ENCODE data around the gene RAP1GDS1.
"Not testable (repeated sequence)": the region's sequence is repeated elsewhere in the genome, so short reads cannot be mapped to it uniquely, and the experiment has no call there.

Gene RAP1GDS1

DNA sequence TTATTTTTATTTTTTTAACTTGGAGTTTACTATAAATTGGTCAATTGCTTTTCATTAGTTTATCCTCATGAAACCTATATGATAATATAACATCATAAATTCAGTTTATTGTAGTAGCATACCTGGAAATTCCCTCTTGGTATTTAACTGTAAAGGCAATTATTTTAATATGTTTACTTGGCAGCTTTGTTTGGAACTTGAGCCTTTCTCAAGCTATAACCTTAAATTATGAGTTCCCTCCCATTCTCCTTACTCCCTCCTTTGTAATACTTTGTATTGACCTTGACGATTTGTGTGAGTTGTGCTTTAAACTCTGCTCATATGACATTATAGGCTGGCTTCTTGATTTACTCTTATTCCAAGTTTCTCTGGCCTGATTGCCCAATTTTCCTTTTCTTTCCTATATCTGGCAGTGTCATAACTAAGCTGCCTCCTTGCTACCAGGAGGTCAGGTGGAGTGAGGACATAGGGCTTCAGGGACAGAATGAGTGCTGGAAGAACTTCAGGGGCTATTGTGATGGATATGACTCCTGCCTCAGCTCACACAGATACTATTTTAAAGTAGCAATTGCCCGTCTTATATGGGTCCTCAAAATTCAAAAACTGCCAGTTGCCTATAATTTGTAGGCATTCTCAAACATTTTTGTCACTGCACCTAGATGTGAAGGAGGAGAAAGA is 77.7 kb downstream of the RAP1GDS1 start:
- no peak overlapping the region for H3K4me3 ChIP-seq (ENCODE audit: low read length)
- DNase-seq (ENCODE audit: low read depth, low spot score) = no peak

DNA sequence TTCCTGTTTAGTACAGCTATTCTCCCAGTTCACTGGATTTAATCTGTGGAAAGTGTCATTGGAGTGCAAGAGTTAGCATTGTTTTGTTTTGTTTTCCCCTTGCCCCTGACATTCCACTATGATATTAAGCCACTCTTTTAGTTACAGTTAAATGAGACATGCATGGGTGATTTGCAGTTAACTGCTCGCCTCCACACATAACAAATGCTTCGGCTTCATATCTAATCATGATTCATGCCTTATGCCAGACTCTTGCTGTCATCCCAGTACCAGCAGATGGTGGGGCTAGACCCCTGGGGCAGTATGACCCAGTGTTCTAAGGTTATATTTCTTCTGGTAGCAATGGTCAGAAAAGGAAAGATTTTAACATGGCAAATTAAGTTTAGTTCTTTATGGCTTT is 80.1 kb downstream of the RAP1GDS1 start:
- H3K4me3 ChIP-seq (ENCODE audit: low read length) = no peak overlapping the region
- no peak for DNase-seq (ENCODE audit: low read depth, low spot score)

DNA sequence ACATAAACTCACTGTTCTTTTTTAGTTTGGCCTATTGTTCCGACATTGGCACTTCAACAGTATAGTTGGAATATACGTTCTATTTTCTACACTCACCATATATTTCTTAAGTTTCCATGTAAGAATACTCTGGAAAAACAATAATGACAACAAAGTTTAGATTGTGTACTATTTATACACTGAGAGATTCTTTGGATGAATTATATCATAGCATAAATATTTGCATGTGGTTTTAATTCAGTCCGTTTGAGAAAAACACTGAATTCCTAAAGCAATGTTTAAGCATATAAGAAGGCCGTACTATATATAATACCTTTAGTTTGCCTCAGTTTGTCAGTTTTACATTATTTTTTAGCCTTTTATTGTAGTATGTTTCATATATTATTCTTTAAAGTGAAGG is 82.4 kb downstream of the RAP1GDS1 start:
- no peak overlapping the region for H3K4me3 ChIP-seq (ENCODE audit: low read length)
- no peak for DNase-seq (ENCODE audit: low read depth, low spot score)

DNA sequence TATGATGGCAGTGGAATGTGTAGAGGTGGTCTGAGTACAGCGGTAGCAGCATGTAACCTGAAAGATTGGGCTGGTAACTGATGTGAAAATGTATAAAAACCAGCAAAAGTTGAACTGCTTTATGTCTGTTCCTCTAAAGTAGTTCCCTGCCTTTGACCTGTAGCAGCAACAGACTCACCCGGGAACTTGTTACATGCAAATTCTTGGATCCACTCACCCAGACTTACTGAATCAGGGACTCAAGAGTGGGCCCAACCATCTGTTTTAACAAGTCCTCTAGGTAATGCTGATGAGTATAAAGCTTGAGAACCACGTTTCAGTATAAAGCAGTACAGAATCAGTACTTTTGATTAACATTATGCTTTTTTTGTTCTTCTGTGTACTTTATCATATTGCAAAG is 84.7 kb downstream of the RAP1GDS1 start:
- no peak overlapping the region for H3K4me3 ChIP-seq (ENCODE audit: low read length)
- DNase-seq (ENCODE audit: low read depth, low spot score) = no peak

DNA sequence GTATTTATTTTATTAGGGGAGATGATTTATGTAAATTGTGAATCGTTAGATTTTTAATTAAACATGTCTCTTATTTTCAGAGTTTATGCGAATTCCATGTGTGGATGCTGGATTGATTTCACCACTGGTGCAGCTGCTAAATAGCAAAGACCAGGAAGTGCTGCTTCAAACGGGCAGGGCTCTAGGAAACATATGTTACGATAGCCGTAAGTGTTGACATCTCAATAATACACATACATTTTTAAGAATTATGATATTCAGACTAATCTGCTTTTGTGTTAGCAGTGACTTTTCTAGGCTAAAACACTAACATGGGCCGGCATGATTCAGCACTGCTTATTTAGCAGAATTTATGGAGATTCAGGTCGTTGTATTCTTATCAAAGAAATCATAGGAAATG is 91.2 kb downstream of the RAP1GDS1 start:
- no peak for DNase-seq (ENCODE audit: low read depth, low spot score)

DNA sequence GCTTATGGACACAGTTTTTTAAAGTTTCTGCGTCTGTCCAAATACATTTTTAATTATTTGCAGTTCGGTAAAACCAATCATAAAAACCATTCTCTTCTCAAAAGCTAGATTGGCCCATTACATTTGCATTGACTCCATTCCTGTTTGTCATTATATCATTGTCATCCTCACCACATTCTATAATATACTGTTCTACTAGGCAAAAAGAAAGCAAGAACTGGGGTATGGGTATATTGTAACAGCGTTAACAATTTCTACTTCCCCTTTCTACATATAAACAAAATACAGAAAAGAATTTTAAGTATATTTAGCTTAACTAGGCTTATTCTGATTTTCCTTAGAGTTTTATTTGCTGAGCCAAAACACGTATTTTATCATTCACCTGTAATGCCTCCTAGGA is 91.8 kb downstream of the RAP1GDS1 start:
- no peak for DNase-seq (ENCODE audit: low read depth, low spot score)
- H3K4me3 ChIP-seq (ENCODE audit: low read length) = no peak overlapping the region

More for the DNA sequence above, 91.2 kb downstream of the RAP1GDS1 start:
- H3K4me3 ChIP-seq (ENCODE audit: low read length) = no peak overlapping the region

DNA sequence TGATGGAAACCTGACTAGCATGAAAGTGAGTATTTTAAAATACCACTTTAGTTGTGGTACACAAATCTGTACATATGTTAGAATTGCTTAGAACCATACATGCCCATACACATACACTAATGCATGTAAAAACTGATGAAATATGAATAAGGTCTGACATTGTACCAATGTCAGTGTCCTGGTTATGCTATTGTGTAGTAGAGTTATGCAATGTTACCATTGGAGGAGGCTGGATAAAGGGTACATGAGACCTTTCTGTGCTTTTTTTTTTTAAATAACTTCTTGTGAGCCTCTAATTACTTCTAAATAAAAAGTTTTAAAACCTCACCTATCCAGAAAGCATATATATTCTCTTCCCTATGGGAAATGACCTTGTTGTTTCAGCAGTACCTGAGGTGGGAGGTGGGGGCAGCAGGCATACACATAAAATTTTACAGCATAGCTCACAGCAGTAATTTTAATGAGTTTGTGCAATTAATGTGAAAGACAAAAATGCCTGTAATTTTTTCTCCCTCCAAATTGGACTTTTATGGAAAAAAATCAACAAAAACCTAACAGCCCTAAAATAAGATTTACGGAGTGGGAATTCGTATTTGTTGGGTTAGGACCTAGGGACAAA is 97.6 kb downstream of the RAP1GDS1 start:
- H3K4me3 ChIP-seq (ENCODE audit: low read length) = no peak overlapping the region
- no peak for DNase-seq (ENCODE audit: low read depth, low spot score)

DNA sequence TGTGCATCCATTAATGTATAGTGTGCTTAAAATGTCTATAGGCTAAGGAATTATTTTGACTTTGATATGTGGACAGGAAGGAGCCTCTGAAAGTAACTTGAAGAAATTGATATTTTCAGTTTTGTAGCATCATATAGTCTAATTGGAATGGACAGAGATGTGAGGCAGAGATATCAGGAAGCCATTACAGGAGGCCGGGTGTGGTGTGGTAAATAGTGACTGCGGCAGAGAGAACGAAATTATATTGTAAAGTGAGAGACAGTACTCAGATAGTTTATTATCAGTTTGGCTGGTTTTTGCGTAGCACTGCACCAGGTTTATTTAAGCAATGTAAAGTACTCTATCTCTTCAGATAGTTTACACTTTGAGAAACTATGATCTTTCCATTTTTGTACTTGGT is 98.5 kb downstream of the RAP1GDS1 start:
- no peak overlapping the region for H3K4me3 ChIP-seq (ENCODE audit: low read length)
- DNase-seq (ENCODE audit: low read depth, low spot score) = no peak

DNA sequence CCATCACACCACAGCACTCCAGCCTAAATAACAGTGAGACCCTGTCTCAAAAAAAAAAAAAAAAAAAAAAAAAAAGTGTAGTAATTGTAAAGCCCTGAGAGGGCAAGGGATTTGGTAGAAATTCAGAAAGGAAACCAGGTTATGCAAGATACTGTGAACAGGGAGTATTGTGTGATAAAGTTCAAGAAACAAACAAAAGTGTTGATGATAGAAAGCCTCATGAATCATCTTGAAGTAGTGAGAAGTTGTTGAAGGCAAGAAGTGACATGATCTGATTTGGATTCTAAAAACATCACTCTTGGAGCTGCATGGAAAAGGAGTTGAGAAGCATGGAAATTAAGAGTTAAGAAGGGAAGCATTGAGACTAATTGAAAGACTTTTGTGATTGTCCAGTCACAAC is 102.2 kb downstream of the RAP1GDS1 start:
- no peak for DNase-seq (ENCODE audit: low read depth, low spot score)
- H3K4me3 ChIP-seq (ENCODE audit: low read length) = no peak overlapping the region

DNA sequence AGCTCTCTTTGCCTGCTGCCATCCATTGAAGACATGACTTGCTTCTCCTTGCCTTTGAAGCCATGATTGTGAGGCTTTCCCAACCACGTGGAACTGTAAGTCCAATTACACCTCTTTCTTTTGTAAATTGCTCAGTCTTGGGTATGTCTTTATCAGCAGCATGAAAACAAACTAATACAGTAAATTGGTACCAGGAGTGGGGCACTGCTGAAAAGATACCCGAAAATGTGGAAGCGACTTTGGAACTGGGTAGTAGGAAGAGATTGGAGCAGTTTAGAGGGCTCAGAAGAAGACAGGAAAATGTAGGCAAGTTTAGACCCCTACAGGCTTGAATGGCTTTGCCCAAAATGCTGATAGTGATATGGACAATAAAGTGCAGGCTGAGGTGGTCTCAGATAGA is 105.1 kb downstream of the RAP1GDS1 start:
- not testable (repeated sequence) for DNase-seq (ENCODE audit: low read depth, low spot score); H3K4me3 ChIP-seq (ENCODE audit: low read length)

DNA sequence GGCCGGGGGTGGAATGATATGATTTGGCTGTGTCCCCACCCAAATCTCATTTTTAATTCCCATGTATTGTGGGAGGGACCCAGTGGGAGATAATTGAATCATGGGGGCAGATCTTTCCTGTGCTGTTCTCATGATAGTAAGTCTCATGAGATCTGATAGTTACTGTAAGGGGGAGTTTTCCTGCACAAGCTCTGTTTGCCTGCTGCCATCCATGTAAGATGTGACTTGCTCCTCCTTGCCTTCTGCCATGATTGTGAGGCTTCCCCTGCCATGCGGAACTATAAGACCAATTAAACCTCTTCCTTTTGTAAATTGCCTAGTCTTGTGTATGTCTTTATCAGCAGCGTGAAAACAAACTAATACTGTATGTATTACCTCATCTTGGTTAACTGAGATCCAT is 106.8 kb downstream of the RAP1GDS1 start:
- DNase-seq (ENCODE audit: low read depth, low spot score); H3K4me3 ChIP-seq (ENCODE audit: low read length): not testable (repeated sequence)

DNA sequence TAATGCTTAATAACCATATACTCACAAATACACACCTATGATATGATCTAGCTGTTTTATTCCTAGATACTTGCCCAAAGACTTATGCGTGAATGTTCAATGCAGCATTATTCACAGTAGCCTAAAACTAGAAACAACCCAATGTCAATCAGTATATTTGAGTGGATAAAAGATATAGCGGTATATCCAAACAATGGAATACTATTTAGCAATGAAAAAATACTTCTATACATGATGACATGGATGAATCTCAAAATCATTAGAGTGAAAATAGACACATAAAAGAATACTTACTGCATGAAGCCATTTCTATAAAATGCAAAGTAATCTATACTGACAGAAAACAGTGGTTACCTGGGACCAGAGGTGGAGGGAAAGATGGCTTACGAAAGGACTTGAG is 108.1 kb downstream of the RAP1GDS1 start:
- H3K4me3 ChIP-seq (ENCODE audit: low read length) = no peak overlapping the region
- DNase-seq (ENCODE audit: low read depth, low spot score) = no peak

DNA sequence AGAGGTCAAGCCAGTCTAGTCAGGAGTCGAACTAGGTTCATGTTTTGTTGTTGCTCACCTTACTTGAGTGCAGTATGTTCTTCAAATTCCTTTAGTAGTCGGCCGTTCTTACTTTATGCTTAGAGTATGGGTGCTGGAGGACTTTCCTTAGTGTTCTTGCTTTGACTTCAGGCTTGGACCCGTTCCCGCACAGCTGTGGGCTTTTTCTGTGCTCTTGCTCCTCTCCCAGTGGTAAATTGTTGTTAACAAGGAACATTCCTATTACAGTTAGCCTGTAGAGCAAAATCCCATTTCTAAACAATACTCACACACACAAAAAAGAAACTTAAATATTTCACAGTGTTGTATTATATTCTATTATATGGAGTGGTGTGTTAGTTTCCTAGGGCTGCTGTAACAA is 113.5 kb downstream of the RAP1GDS1 start:
- DNase-seq (ENCODE audit: low read depth, low spot score) = no peak
- no peak overlapping the region for H3K4me3 ChIP-seq (ENCODE audit: low read length)

DNA sequence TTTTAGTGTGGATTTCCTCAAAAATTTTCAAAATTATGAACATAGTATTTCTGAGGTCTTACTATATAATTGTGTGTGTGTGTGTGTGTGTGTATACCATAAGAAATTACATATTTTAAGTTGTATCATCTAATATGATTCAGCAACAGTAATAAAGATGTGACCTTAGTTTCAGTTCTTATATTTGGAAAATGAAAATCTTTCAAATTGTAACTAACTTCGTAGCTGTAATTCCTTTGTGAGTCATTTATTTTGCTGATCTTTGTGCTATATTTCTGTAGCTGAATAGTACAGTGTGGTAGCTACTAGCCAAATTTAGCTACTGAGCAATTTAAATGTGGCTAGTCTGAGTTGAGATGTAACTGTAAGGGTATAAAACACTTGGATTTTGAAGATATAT is 116.4 kb downstream of the RAP1GDS1 start:
- no peak overlapping the region for H3K4me3 ChIP-seq (ENCODE audit: low read length)
- no peak for DNase-seq (ENCODE audit: low read depth, low spot score)

DNA sequence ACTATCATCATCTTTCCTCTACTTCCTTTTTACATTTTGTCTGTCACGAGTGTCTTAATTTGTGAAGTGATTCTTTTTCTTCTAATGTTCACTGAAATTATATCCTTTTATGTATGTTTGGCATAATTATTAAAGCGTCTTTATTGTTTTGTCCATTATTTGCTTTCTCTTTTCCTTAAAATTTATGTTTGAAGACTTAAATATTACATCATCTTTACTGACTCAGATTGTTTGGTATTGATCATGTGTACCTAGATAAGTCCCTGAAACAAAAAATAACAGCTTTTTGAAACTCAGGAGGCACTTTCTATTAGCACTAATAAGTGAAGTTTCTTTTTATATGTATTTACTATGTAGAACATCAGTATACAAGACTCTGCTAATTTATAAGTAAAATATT is 120.1 kb downstream of the RAP1GDS1 start:
- DNase-seq (ENCODE audit: low read depth, low spot score) = no peak
- no peak overlapping the region for H3K4me3 ChIP-seq (ENCODE audit: low read length)

DNA sequence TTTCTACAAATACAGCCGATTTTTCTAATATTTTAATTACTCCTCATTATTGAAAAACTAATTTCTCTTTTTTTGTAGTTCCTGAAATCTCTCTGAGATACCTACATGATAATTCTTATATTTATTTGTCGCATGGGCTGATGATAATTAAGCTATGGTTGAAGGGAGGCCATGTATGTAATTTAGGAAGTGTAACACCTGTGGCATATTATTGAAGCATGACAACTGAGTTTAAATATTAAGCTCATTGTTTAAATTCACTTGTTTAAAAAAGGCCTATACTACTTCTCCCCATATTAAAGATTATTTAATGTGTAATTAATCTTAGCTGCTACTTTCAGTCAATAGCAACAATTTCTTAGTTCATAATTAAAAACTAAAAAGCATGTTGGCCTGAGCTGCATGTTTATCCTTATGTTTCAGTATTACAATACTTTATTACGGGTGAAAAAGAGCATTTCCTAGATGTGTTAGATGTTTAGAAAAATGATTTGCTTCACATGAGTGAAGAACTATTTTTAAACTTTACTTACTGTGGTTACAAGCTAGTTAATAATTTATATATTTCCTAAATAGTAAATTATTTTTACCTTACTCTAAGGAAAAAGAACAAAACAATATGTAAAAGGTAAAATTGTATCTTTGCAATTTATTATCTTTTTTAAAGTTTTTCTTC is 122.4 kb downstream of the RAP1GDS1 start:
- DNase-seq (ENCODE audit: low read depth, low spot score) = no peak
- H3K4me3 ChIP-seq (ENCODE audit: low read length) = no peak overlapping the region

DNA sequence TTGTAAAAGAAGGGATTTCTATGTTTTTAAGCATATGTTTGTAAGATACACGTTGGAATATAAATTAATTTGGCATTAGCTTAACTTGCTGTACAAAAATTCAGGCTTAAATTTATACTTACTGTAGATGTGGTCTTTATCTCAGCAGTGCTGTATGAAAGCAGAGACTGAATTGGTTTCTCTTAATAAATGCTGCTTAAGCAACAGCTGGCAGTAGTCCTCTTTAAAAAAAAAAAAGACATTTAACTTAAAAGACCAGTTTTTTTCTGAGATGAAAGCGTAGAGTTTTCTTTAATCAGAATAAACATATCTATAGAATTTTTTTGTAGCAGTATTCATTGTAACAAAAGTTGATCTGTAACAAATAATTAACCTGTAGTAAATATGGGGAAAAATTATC is 124.6 kb downstream of the RAP1GDS1 start:
- H3K4me3 ChIP-seq (ENCODE audit: low read length) = no peak overlapping the region
- DNase-seq (ENCODE audit: low read depth, low spot score) = no peak

DNA sequence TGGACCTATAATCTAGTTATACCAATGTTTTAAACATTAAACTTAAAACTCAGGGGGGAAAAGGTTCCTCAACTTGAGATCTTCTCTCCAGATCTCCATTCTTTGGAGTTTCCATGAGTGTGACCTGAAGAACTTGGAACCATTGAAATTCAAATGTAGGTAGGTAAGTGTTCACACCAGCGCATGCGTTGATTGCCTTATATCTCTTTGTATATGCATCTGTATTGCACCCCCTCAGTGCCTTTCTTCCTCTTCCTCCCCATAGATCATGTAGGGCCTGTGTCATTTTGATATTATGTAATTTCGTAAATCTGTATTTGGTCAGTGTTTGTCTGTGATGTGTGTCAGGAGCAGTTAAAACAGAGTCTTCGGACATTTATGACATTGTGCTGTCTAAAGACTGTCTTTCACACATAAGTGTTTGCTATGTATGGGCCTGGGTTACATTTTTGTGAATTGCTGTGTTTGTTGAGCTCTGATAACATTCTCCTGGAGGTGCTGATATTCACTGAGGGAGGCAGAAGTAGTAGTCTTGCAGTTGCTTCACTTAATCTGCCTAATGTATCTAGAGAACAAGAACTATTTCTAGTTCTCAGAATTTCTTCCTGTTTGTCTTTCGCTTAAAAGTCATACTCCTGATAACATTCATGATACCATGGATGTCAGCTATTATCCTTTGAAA is 126.3 kb downstream of the RAP1GDS1 start:
- DNase-seq (ENCODE audit: low read depth, low spot score) = no peak
- H3K4me3 ChIP-seq (ENCODE audit: low read length) = no peak overlapping the region

DNA sequence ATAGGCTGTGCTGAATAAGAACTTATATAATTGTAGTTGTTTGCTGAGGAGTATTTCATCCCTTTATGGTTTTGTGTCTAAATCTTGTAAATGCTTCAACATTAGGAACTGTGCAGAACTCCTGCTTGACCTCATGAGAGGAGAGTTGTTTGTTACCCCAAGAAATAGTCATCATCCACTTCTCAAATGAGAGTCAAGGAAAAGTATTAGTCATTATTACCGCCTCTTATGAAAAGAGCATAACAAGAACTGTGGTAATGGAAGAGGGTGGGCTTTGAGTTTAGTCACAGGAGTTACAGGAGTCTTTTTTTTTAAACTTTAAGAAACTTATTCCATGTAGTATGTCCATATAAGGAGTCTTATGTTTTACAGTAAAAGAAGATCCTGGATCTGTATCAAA is 132.9 kb downstream of the RAP1GDS1 start:
- no peak for DNase-seq (ENCODE audit: low read depth, low spot score)
- H3K4me3 ChIP-seq (ENCODE audit: low read length) = no peak overlapping the region

DNA sequence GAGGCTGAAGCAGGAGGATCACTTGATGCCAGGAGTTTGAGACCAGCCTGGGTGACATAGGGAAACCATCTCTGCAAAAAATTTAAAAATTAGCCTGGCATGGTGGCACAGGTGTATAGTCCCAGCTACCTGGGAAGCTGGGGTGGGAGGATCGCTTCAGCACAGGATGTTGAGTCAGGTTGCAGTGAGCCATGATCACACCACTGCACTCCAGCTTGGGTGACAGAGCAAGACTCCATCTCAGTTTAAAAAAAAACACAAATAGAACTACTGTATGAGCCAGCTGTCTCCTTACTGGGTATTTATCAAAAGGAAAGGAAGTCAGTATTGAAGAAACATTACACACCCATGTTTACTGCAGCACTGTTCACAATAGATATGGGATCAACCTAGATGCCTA is 138.7 kb downstream of the RAP1GDS1 start:
- no peak for DNase-seq (ENCODE audit: low read depth, low spot score)
- H3K4me3 ChIP-seq (ENCODE audit: low read length) = no peak overlapping the region
